Heart right ventricle (tissue), 16 donors: Measurements from ENCODE around the gene LONRF2. TPM values are rescaled to one million over a fixed set of nuclear protein-coding genes. Genes with fewer than 3 reads are reported as not detected.

ENCODE experiments used
- ATAC-seq, 8 donors: fragments of 200-7000 bp; cut with Tn5 transposase; one replicate each; pipeline ENCODE4 v1.9.1; 2020; ENCODE audit warnings: mild to moderate bottlenecking in 8 of 8, moderate library complexity in 8 of 8, moderate number of reproducible peaks in 1 of 8
- DNase-seq, 2 donors: peaks; one replicate each; pipeline ENCODE4 v3.0.0-alpha.2; 2020
- H3K27ac ChIP-seq, 10 donors: fragments of 200-600 bp; sonication (generic) in 2 of 10; one replicate each; pipeline versions ENCODE4 v1.5.0 to v1.8.0; 2020 to 2022; ENCODE audit warnings: mild to moderate bottlenecking in 3 of 10
- H3K27me3 ChIP-seq, 7 donors: fragments of 200-600 bp; one replicate each; pipeline ENCODE4 v1.8.0; 2021 to 2022; ENCODE audit warnings: mild to moderate bottlenecking in 2 of 7
- H3K36me3 ChIP-seq, 9 donors: fragments of 200-600 bp; sonication (generic) in 1 of 9; one replicate each; pipeline versions ENCODE4 v1.5.0 to v1.8.0; 2020 to 2022; ENCODE audit warnings: mild to moderate bottlenecking in 2 of 9
- H3K4me1 ChIP-seq, 9 donors: fragments of 200-600 bp; sonication (generic) in 1 of 9; one replicate each; pipeline versions ENCODE4 v1.5.0 to v1.8.0; 2020 to 2022; ENCODE audit warnings: mild to moderate bottlenecking in 4 of 9
- H3K4me3 ChIP-seq, 10 donors: fragments of 200-600 bp; sonication (generic) in 2 of 10; one replicate each; pipeline versions ENCODE4 v1.5.0 to v1.8.0; 2020 to 2022; ENCODE audit warnings: mild to moderate bottlenecking in 7 of 10, moderate library complexity in 2 of 10
- H3K9me3 ChIP-seq, 11 donors: fragments of 200-600 bp in 10 of 11; sonication (generic) in 2 of 11; one replicate each; pipeline versions ENCODE4 v1.5.0 to v1.8.0; 2013 to 2022; ENCODE audit warnings: mild to moderate bottlenecking in 2 of 11, control low read depth in 1 of 11, moderate library complexity in 1 of 11
- WGBS, 2 donors: extraction: QIAGEN DNeasy Blood & Tissue Kit; methylation state at CpG; one replicate each; pipeline ENCODE4 v1.1.7; 2013; ENCODE audit warnings: inconsistent platforms in 1 of 2; 5-methylcytosine and 5-hydroxymethylcytosine counted together
- intact Hi-C, 10 donors: fragments of 100-400 bp; cut with DNase I; formaldehyde crosslinking; loops; one replicate each; pipeline versions ENCODE4 v1.11.1 to v1.14.2; 2022
- polyA plus RNA-seq, 2 donors: library from polyadenylated mRNA; stranded (reverse); fragments of 200-250 nt; gene quantifications; one replicate each; pipeline ENCODE4 v1.2.3, GENCODE V29; 2013
- total RNA-seq, 10 donors: library from RNA; stranded (reverse); fragmentation: NEBNext Ultra II Directional in 3 of 10; extraction: Animal tissue kit (Norgen Biotek cat#: 25700) in 3 of 10; gene quantifications; one replicate each; pipeline versions ENCODE4 v1.2.1 to v1.2.4, GENCODE V29; 2021 to 2023
- TF ChIP-seq, protein P1 (sequence below), 9 donors: fragments of 200-600 bp; sonication (generic) in 2 of 9; IDR thresholded peaks; one replicate each; pipeline versions ENCODE4 v1.5.0 to v1.8.0; 2021 to 2022; ENCODE audit warnings: antibody characterized with exemption in 9 of 9, mild to moderate bottlenecking in 5 of 9, moderate library complexity in 1 of 9
- donor health status: Arrhythmogenic right ventricular cardiomyopathy.
- donor health status: ischemic (EF 13 %, LVEDD 7.1; RV severe dilation, severe dysfunction).
- donor health status: healthy with polysubstance abuse.
- donor health status: DM: no; HTN: yes; CAD: no.
- donor health status: DM: no; HTN: no; CAD: no.
- donor health status: ischemic (EF 25% LVEDD 6.9; RV normal size, moderate dysfunction).
- donor health status: ischemic (EF 25% LVEDD 5.7; RV mildly dilated, moderate dysfunction).
- donor health status: healthy.
- donor health status: DM: yes; HTN: yes; CAD: no.
- donor health status: Ischemic cardiomyopathy.
- donor health status: ischemic (EF 35%, LVEDD 5.7; RV mildly dilated, moderate dysfunction).
- donor health status: nonischemic (EF 11% LVEDD 7.7; RV severe dilation, severe dysfunction).
- donor health status: DM: yes; HTN: yes; CAD: no.
- donor health status: PGD.
- donor health status: ischemic (EF 29% LVEDD 5.4; RV normal size, mild dysfunction).
- donor health status: nonischemic (EF 23%, LVEDD 6.1; RV moderate dilation, normal function).

Gene LONRF2
- total and polyA plus RNA-seq, 12 donors = 0.58 to 33.3 (median 21.4) TPM

DNA sequence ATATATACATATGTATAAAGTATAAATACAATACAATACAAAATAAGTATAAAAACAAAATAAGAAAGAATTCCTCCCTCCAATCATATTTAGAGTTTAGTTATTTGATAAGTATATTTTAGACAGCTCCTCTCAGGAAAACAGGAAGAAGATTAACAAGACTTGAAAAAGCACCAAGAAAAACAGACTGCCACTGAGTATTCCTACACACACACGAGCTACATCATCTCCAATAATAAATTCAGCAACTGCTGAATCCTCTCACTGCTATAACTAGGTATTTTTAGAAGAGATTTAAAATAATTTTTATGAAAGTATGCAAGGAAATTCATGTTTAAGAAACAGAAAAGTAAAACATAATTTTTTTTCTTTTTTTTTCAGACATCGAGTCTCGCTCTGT is 13.0 kb downstream of the LONRF2 start:
- H3K4me1 ChIP-seq = peaks cover 0 to 13% (median 2%) of the 10 kb centered on the region in 9 donors
- H3K36me3 ChIP-seq = peaks cover 0 to 23% (median 0%) of the 10 kb centered on the region in 9 donors
- DNase-seq (no peak), ATAC-seq (no peak)
- intact Hi-C loops = no loop called here
- H3K9me3 ChIP-seq = no peaks in the 10 kb centered on the region
- no peak overlapping the region for H3K4me3 ChIP-seq
- WGBS, 2 donors = 73 to 84% methylated on average over 3 of the region's 3 CpGs
- TF ChIP-seq, protein P1, sequence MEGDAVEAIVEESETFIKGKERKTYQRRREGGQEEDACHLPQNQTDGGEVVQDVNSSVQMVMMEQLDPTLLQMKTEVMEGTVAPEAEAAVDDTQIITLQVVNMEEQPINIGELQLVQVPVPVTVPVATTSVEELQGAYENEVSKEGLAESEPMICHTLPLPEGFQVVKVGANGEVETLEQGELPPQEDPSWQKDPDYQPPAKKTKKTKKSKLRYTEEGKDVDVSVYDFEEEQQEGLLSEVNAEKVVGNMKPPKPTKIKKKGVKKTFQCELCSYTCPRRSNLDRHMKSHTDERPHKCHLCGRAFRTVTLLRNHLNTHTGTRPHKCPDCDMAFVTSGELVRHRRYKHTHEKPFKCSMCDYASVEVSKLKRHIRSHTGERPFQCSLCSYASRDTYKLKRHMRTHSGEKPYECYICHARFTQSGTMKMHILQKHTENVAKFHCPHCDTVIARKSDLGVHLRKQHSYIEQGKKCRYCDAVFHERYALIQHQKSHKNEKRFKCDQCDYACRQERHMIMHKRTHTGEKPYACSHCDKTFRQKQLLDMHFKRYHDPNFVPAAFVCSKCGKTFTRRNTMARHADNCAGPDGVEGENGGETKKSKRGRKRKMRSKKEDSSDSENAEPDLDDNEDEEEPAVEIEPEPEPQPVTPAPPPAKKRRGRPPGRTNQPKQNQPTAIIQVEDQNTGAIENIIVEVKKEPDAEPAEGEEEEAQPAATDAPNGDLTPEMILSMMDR (IDR thresholded peaks at IDR 0.05) = no peak
- no peak overlapping the region for H3K27ac ChIP-seq
- no peaks in the 10 kb centered on the region for H3K27me3 ChIP-seq

DNA sequence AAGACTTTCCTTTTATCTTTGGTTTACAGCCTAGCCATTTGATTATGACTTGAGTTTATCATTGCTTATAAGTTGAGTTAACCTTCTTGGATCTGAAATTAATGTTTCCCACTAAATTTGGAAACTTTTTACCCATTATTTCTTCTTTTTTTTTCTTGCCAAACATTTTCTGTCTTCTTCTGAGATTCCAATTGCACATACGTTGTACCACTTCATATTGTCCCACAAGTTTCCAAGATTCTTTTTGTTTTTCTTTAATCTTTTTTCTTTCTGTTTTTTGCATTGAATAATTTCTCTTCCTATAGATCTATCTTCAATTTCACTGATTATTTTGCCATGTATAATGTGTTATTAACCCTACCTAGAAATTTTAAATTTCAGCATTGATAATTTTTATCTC is 18.6 kb downstream of the LONRF2 start:
- no peak for ATAC-seq
- Histone ChIP-seq H3K27me3 (no peaks in the 10 kb centered on the region), H3K27ac (no peak overlapping the region), H3K36me3 (peaks cover 0 to 50% (median 0%) of the 10 kb centered on the region in 9 donors), H3K9me3 (peaks cover 0 to 7% (median 0%) of the 10 kb centered on the region in 11 donors), H3K4me1 (no peaks in the 10 kb centered on the region), H3K4me3 (no peak overlapping the region)
- DNase-seq = no peak
- WGBS, 2 donors = 83 to 94% methylated on average over 1 of the region's 1 CpG
- TF ChIP-seq, protein P1 (IDR thresholded peaks at IDR 0.05) = no peak
- intact Hi-C loops = no loop called here

DNA sequence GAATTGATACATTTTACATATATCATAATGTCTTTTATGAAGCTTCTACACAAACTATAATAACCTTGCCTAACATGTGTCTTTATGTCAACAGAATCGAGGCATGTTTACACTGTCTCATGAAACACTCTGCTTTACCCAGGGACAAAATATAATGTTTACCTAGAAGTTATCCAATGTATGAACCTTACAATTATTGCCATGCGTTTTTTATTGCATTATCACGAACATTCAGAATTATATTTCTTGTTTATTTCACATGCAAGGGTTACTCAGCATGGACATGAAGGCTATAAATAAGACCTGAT is 19.8 kb downstream of the LONRF2 start:
- Histone ChIP-seq H3K9me3 (peaks cover 0 to 7% (median 0%) of the 10 kb centered on the region in 11 donors), H3K27ac (no peak overlapping the region), H3K36me3 (peaks cover 0 to 56% (median 0%) of the 10 kb centered on the region in 9 donors), H3K27me3 (no peaks in the 10 kb centered on the region), H3K4me3 (no peak overlapping the region), H3K4me1 (no peaks in the 10 kb centered on the region)
- TF ChIP-seq, protein P1 (IDR thresholded peaks at IDR 0.05) = no peak
- intact Hi-C loops = no loop called here
- DNase-seq = no peak
- WGBS, 2 donors = 87 to 91% methylated on average over 3 of the region's 3 CpGs
- no peak for ATAC-seq

DNA sequence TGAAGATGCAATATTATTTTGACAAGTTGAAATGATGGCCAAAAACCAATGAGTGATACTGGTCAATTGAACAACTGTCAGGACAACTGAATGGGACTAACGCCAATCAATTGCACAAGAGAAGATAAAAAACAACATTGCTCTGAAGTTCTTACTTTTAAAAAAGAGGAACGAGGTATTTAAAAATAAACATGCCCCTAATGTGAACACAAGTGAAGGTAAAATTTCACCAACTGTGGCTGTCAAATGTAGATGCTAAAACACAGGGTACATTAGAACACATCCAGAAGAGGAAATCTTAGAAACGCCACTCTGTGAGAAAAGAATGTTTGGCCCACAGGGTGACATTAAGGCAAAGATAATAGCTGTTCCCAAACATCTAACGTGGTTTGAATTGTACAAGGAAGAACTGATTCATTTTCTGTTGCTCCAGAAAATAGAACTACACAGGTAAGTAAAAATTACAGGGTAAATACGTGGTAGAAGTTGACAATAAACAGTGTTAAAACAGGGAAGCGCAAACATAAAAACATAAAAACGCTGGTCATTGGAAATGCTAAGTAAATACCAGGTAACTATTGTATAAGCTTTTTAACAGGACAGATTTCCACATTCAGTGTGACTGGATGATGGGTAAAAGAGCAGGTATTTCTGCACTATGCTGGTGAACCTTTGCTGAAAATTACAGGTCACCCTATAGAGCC is 20.3 kb downstream of the LONRF2 start:
- no peak overlapping the region for H3K27ac ChIP-seq
- no peaks in the 10 kb centered on the region for H3K4me1 ChIP-seq
- ATAC-seq (no peak), DNase-seq (no peak)
- TF ChIP-seq, protein P1 (IDR thresholded peaks at IDR 0.05) = no peak
- H3K36me3 ChIP-seq = peaks cover 0 to 55% (median 0%) of the 10 kb centered on the region in 9 donors
- H3K9me3 ChIP-seq = peaks cover 0 to 7% (median 0%) of the 10 kb centered on the region in 11 donors
- WGBS, 2 donors = 76 to 80% methylated on average over 7 of the region's 7 CpGs
- no peak overlapping the region for H3K4me3 ChIP-seq
- intact Hi-C loops = no loop called here
- H3K27me3 ChIP-seq = no peaks in the 10 kb centered on the region
